Hepatocyte (in vitro differentiated cells): Measurements from ENCODE around the gene PROX2. TPM values are rescaled to one million over a fixed set of nuclear protein-coding genes. Genes with fewer than 3 reads are reported as not detected.

ENCODE experiments used
- DNase-seq: peaks from one replicate; pipeline ENCODE4 v3.0.0-alpha.2; 2016; ENCODE audit warnings: low spot score
- H2AFZ ChIP-seq: fragments of 200-600 bp; sonication (generic); 2 replicates; pipeline ENCODE4 v1.6.0; 2016; ENCODE audit warnings: antibody characterized with exemption, mild to moderate bottlenecking
- H3K27ac ChIP-seq: fragments of 200-600 bp; sonication (generic); 2 replicates; pipeline ENCODE4 v1.5.1; 2016; ENCODE audit warnings: mild to moderate bottlenecking
- H3K27me3 ChIP-seq: fragments of 200-600 bp; sonication (generic); 2 replicates; pipeline ENCODE4 v1.6.1; 2016
- H3K36me3 ChIP-seq: fragments of 200-600 bp; sonication (generic); replicated peaks from 2 replicates; pipeline ENCODE4 v1.5.1; 2016; ENCODE audit warnings: low read depth; ENCODE audit not compliant: insufficient read depth
- H3K4me1 ChIP-seq: fragments of 200-600 bp; sonication (generic); 2 replicates; pipeline ENCODE4 v1.5.1; 2016; ENCODE audit warnings: mild to moderate bottlenecking, moderate library complexity; ENCODE audit not compliant: insufficient read depth
- H3K4me2 ChIP-seq: fragments of 200-600 bp; sonication (generic); 2 replicates; pipeline ENCODE4 v1.6.0; 2016
- H3K4me3 ChIP-seq: fragments of 200-600 bp; sonication (generic); 2 replicates; pipeline ENCODE4 v1.5.1; 2016; ENCODE audit warnings: mild to moderate bottlenecking
- H3K79me2 ChIP-seq: fragments of 200-600 bp; sonication (generic); 2 replicates; pipeline ENCODE4 v1.6.0; 2017; ENCODE audit warnings: mild to moderate bottlenecking
- H3K9me2 ChIP-seq: fragments of 200-600 bp; sonication (generic); replicated peaks from 2 replicates; pipeline ENCODE4 v1.6.0; 2017; ENCODE audit warnings: mild to moderate bottlenecking; ENCODE audit not compliant: insufficient read depth
- H3K9me3 ChIP-seq: fragments of 200-600 bp; sonication (generic); 2 replicates; pipeline ENCODE4 v1.5.1; 2016; ENCODE audit warnings: low read depth, mild to moderate bottlenecking
- H4K20me1 ChIP-seq: fragments of 200-600 bp; sonication (generic); 2 replicates; pipeline ENCODE4 v1.6.0; 2016; ENCODE audit warnings: mild to moderate bottlenecking; ENCODE audit not compliant: insufficient read depth, poor library complexity, severe bottlenecking
- CTCF ChIP-seq: fragments of 200-600 bp; sonication (generic); IDR thresholded peaks from 2 replicates; pipeline ENCODE4 v1.5.1; 2016; ENCODE audit warnings: antibody characterized with exemption, mild to moderate bottlenecking; ENCODE audit not compliant: poor library complexity
- EZH2 ChIP-seq: fragments of 200-600 bp; sonication (generic); IDR thresholded peaks from 2 replicates; pipeline ENCODE4 v1.6.1; 2016; ENCODE audit warnings: antibody characterized with exemption, mild to moderate bottlenecking, borderline replicate concordance
- EZH2phosphoT487 ChIP-seq: fragments of 200-600 bp; sonication (generic); IDR thresholded peaks from one replicate; pipeline ENCODE4 v1.6.1; 2018; ENCODE audit warnings: antibody characterized with exemption, mild to moderate bottlenecking, low read depth, moderate library complexity; ENCODE audit not compliant: unreplicated experiment, severe bottlenecking
- WGBS: methylation state at CpG from one replicate; pipeline ENCODE4 v1.1.6; 2016; ENCODE audit warnings: low lambda C conversion rate; ENCODE audit errors: missing lambda C conversion rate; 5-methylcytosine and 5-hydroxymethylcytosine counted together
- polyA plus RNA-seq: library from polyadenylated mRNA; unstranded; fragments of >200 nt; fragmentation: Nextera tagmentation; extraction: Ambion mirVana; gene quantifications from 2 replicates; pipeline ENCODE4 v1.2.1, GENCODE V29; 2016
- total RNA-seq: library from RNA; depleted of rRNA; stranded (reverse); fragments of >200 nt; gene quantifications from 2 replicates; pipeline ENCODE4 v1.2.3, GENCODE V29; 2014

Gene PROX2
- total and polyA plus RNA-seq, 2 experiments from 2014 or later = not detected

DNA sequence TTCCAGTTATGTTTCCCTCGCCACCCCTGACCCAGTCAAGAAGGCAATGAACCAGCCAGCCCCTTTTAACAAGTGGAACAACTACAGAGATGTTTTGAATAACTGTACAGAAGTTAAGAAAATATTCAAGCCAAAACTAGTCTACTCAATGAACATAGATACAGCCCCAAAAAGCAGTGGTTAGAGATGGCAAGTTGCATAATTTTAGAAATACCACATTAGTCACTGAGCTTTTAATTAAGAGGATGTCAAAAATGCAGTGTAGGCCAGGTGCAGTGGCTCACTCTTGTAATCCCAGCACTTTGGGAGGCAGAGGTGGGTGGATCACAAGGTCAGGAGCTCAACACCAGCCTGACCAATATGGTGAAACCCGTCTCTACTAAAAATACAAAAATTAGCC is 27.2 kb downstream of the PROX2 start:
- no peaks in the 10 kb centered on the region for H3K9me3 ChIP-seq
- no peak overlapping the region for H3K4me3 ChIP-seq
- TF ChIP-seq EZH2 (no peak), EZH2phosphoT487 (no peak), CTCF (no peak)
- H3K4me1 ChIP-seq = peaks cover 30% of the 10 kb centered on the region
- H3K4me2 ChIP-seq = no peak overlapping the region
- H3K27ac ChIP-seq = no peak overlapping the region
- no peaks in the 10 kb centered on the region for H3K36me3 ChIP-seq
- H3K9me2 ChIP-seq = no peaks in the 10 kb centered on the region
- H3K79me2 ChIP-seq = no peaks in the 10 kb centered on the region
- DNase-seq = no peak
- H3K27me3 ChIP-seq = no peaks in the 10 kb centered on the region
- no peak overlapping the region for H2AFZ ChIP-seq
- 87% methylated on average over 2 of the region's 2 CpGs for WGBS
- H4K20me1 ChIP-seq = no peaks in the 10 kb centered on the region

- no peaks in the 10 kb centered on the region for H3K27me3 ChIP-seq
- 85% methylated on average over 1 of the region's 1 CpG for WGBS
- H3K27ac ChIP-seq = peak overlapping the region; percentile 86
- no peaks in the 10 kb centered on the region for H3K9me3 ChIP-seq
- peak overlapping the region; percentile 15 for H3K4me2 ChIP-seq
- no peaks in the 10 kb centered on the region for H3K9me2 ChIP-seq
- no peak for TF ChIP-seq EZH2
- no peak for TF ChIP-seq EZH2phosphoT487
- no peak for TF ChIP-seq CTCF
- DNase-seq = no peak
- H2AFZ ChIP-seq = no peak overlapping the region
- H3K4me3 ChIP-seq = no peak overlapping the region
- peaks cover 18% of the 10 kb centered on the region for H3K4me1 ChIP-seq
- no peaks in the 10 kb centered on the region for H3K36me3 ChIP-seq
- no peaks in the 10 kb centered on the region for H4K20me1 ChIP-seq
- no peaks in the 10 kb centered on the region for H3K79me2 ChIP-seq
Measured at GRCh38 chr14:74846968-74847665, 28.8 kb downstream of the PROX2 start.

GRCh38 chr14:74846168-74846567 is 29.8 kb downstream of the PROX2 start:
- WGBS = 40% methylated on average over 3 of the region's 3 CpGs
- Histone ChIP-seq H3K9me3 (no peaks in the 10 kb centered on the region), H3K4me2 (peak overlapping the region; percentile 15), H2AFZ (no peak overlapping the region), H3K27ac (peak overlapping the region; percentile 86), H3K9me2 (no peaks in the 10 kb centered on the region), H3K27me3 (no peaks in the 10 kb centered on the region), H4K20me1 (no peaks in the 10 kb centered on the region), H3K36me3 (no peaks in the 10 kb centered on the region), H3K4me1 (peaks cover 18% of the 10 kb centered on the region), H3K79me2 (no peaks in the 10 kb centered on the region), H3K4me3 (no peak overlapping the region)
- no peak for TF ChIP-seq EZH2
- no peak for TF ChIP-seq EZH2phosphoT487
- peak; percentile 15 for DNase-seq

- H4K20me1 ChIP-seq = no peaks in the 10 kb centered on the region
- peak overlapping the region; percentile 10 for H3K4me2 ChIP-seq
- H3K4me1 ChIP-seq = peaks cover 18% of the 10 kb centered on the region
- no peaks in the 10 kb centered on the region for H3K27me3 ChIP-seq
- no peak overlapping the region for H2AFZ ChIP-seq
- H3K9me2 ChIP-seq = no peaks in the 10 kb centered on the region
- H3K27ac ChIP-seq = peak overlapping the region; percentile 50
- H3K79me2 ChIP-seq = no peaks in the 10 kb centered on the region
- no peak for TF ChIP-seq CTCF
- no peak for TF ChIP-seq EZH2
- TF ChIP-seq EZH2phosphoT487 = no peak
- no peak overlapping the region for H3K4me3 ChIP-seq
- H3K9me3 ChIP-seq = no peaks in the 10 kb centered on the region
- no peak for DNase-seq
- H3K36me3 ChIP-seq = no peaks in the 10 kb centered on the region
Measured at GRCh38 chr14:74843653-74844052, 32.3 kb downstream of the PROX2 start.
